OCI-LY7 (cell line): Measurements from ENCODE around the gene PIGH. TPM values are rescaled to one million over a fixed set of nuclear protein-coding genes. Genes with fewer than 3 reads are reported as not detected.
A peak's percentile ranks its signal among the peaks of the same experiment; 100 is the strongest.

ENCODE experiments used
- BruUV-seq: library from RNA; stranded (reverse); fragments of 400-500 nt; replicated peaks from 2 replicates; lab custom pipeline; 2021; lab: Mats Ljungman, UMichigan
- CTCF ChIA-PET: fragments of 300-600 bp; sonication (Branson Sonifier 250); formaldehyde crosslinking; loops from one replicate; lab custom pipeline; 2022; ENCODE audit warnings: antibody characterized with exemption; ENCODE audit not compliant: unreplicated experiment; lab: Charles Lee
- POLR2A ChIA-PET: fragments of 300-600 bp; sonication (Branson Sonifier 250); formaldehyde crosslinking; loops from one replicate; lab custom pipeline; 2022; ENCODE audit warnings: antibody characterized with exemption; lab: Charles Lee
- DNase-seq: peaks from one replicate; pipeline ENCODE4 v3.0.0-alpha.2; 2015; ENCODE audit warnings: low spot score
- H2AFZ ChIP-seq: fragments of 200-600 bp; sonication (generic), shearing (Covaris generic); 2 replicates; pipeline ENCODE4 v1.6.1; 2014; ENCODE audit warnings: mild to moderate bottlenecking, antibody characterized with exemption, low read length, moderate library complexity
- H3K27ac ChIP-seq: fragments of 200-600 bp; sonication (generic); 2 replicates; pipeline ENCODE4 v1.5.1; 2014; ENCODE audit warnings: mixed run types, low read depth, mild to moderate bottlenecking, moderate library complexity, low read length, inconsistent platforms; ENCODE audit not compliant: poor library complexity, severe bottlenecking
- H3K36me3 ChIP-seq: fragments of 200-600 bp; sonication (generic); 2 replicates; pipeline ENCODE4 v1.6.1; 2014; ENCODE audit warnings: mild to moderate bottlenecking, antibody characterized with exemption, low read length, moderate library complexity, mixed read lengths; ENCODE audit not compliant: insufficient read depth
- H3K4me1 ChIP-seq: fragments of 200-600 bp; sonication (generic); 2 replicates; pipeline ENCODE4 v1.5.1; 2014; ENCODE audit warnings: mild to moderate bottlenecking, low read length; ENCODE audit not compliant: insufficient read depth, poor library complexity, severe bottlenecking
- H3K4me2 ChIP-seq: fragments of 200-600 bp; sonication (generic); 2 replicates; pipeline ENCODE4 v1.6.1; 2014; ENCODE audit warnings: mild to moderate bottlenecking, low read length
- H3K4me3 ChIP-seq: fragments of 200-600 bp; sonication (generic); 2 replicates; pipeline ENCODE4 v1.5.1; 2014; ENCODE audit warnings: mild to moderate bottlenecking, low read depth, low read length; ENCODE audit not compliant: poor library complexity, severe bottlenecking
- H3K79me2 ChIP-seq: fragments of 200-600 bp; sonication (generic); 2 replicates; pipeline ENCODE4 v1.6.1; 2016; ENCODE audit warnings: low read depth, mild to moderate bottlenecking, low read length, moderate library complexity, mixed read lengths; ENCODE audit not compliant: insufficient read depth
- H3K9me2 ChIP-seq: fragments of 200-600 bp; sonication (generic); 2 replicates; pipeline ENCODE4 v1.6.1; 2016; ENCODE audit warnings: mild to moderate bottlenecking, low read length, mixed read lengths; ENCODE audit not compliant: insufficient read depth
- H3K9me3 ChIP-seq: fragments of 200-600 bp; sonication (generic); 2 replicates; pipeline ENCODE4 v1.6.1; 2014; ENCODE audit warnings: mild to moderate bottlenecking, mixed run types, low read length, mixed read lengths
- H4K20me1 ChIP-seq: fragments of 200-600 bp; sonication (generic); 2 replicates; pipeline ENCODE4 v1.6.1; 2014; ENCODE audit warnings: mild to moderate bottlenecking, antibody characterized with exemption, low read length, moderate library complexity, mixed read lengths; ENCODE audit not compliant: insufficient read depth
- CTCF ChIP-seq: fragments of 200-600 bp; sonication (generic); conservative IDR thresholded peaks from 2 replicates; pipeline ENCODE4 v1.5.1; 2014; ENCODE audit warnings: mild to moderate bottlenecking, antibody characterized with exemption, low read length, moderate library complexity, mixed read lengths
- EZH2phosphoT487 ChIP-seq: fragments of 200-600 bp; sonication (generic); IDR thresholded peaks from 2 replicates; pipeline ENCODE4 v1.6.1; 2018; ENCODE audit warnings: low read depth, borderline replicate concordance, mild to moderate bottlenecking, mixed run types, antibody characterized with exemption, low read length, moderate library complexity, mixed read lengths
- intact Hi-C: fragments of 100-400 bp; cut with micrococcal nuclease; formaldehyde crosslinking; loops from one replicate; pipeline ENCODE4 v1.10.0; 2022; ENCODE audit not compliant: unreplicated experiment
- total RNA-seq, 2 experiments: library from RNA; depleted of rRNA in 1 of 2; stranded (reverse); fragments of >200 nt in 1 of 2; shearing (Covaris generic) in 1 of 2; gene quantifications; 2 replicates each; pipeline ENCODE4 v1.2.3, GENCODE V29; 2014 to 2022

The PIGH gene
- total RNA-seq, 2 experiments from 2014 or later = 15.5 to 23.0 TPM

- peak within 1 kb of the TSS; percentile 92 for H3K4me2 ChIP-seq
- peak within 1 kb of the TSS; percentile 99 for H2AFZ ChIP-seq
- POLR2A ChIA-PET = interaction anchor here (0.6 to 1.2 kb wide), 8 partner anchors 17 to 260 kb away, joined by 3 to 5 read pairs (median 3); partner anchors contain the start of genes ATP6V1D, PIGH and RDH11
- no TSS peak for BruUV-seq
- H3K27ac ChIP-seq = no peak within 1 kb of the TSS
- peaks cover 25% of the 10 kb centered on the region for H3K4me1 ChIP-seq
- CTCF ChIA-PET = interaction anchor here (0.6 to 1.3 kb wide), 3 partner anchors 35 to 85 kb away, joined by 3 to 4 read pairs (median 3); no protein-coding TSS in a partner anchor
- no peaks in the 10 kb centered on the region for H3K9me2 ChIP-seq
- H3K4me3 ChIP-seq = peak within 1 kb of the TSS; percentile 70
- H3K79me2 ChIP-seq = no peaks in the 10 kb centered on the region
- peak; percentile 85 for DNase-seq
- no peaks in the 10 kb centered on the region for H3K36me3 ChIP-seq
- H4K20me1 ChIP-seq = no peaks in the 10 kb centered on the region
- H3K9me3 ChIP-seq = no peaks in the 10 kb centered on the region
- TF ChIP-seq EZH2phosphoT487 = no peak
- no peak; the same call in 1 of the 2 replicates for TF ChIP-seq CTCF
- intact Hi-C loops = loop anchor here (1.0 to 2.0 kb wide), 3 partner anchors 20 to 85 kb away; no protein-coding TSS in a partner anchor
Observed at GRCh38 chr14:67619446-67620216, 19.6 kb upstream of the PIGH start, which contains the start of gene ARG2. ARG2 (plus strand) TSS chr14:67619920; CDS start chr14:67619978, 58 bp downstream.

GRCh38 chr14:67618617-67619063, 18.6 kb upstream of the PIGH start:
- no peak for TF ChIP-seq EZH2phosphoT487
- TF ChIP-seq CTCF = peak; percentile 84
- Histone ChIP-seq H3K9me2 (no peaks in the 10 kb centered on the region), H3K4me2 (peak overlapping the region; percentile 92; the same call in 1 of the 2 replicates), H4K20me1 (no peaks in the 10 kb centered on the region), H3K4me3 (peak overlapping the region; percentile 70), H3K27ac (no peak overlapping the region), H3K9me3 (no peaks in the 10 kb centered on the region), H3K79me2 (no peaks in the 10 kb centered on the region), H3K4me1 (peaks cover 25% of the 10 kb centered on the region), H3K36me3 (no peaks in the 10 kb centered on the region), H2AFZ (no peak overlapping the region; the same call in 1 of the 2 replicates)
- DNase-seq = peak; percentile 72
- CTCF ChIA-PET = interaction anchor here (0.6 to 1.3 kb wide), 3 partner anchors 34 to 86 kb away, joined by 3 to 4 read pairs (median 3); no protein-coding TSS in a partner anchor
- POLR2A ChIA-PET = interaction anchor here (0.6 to 1.2 kb wide), 6 partner anchors 18 to 93 kb away, joined by 3 to 5 read pairs (median 3); partner anchors contain the start of genes PIGH and RDH11
- intact Hi-C loops = loop anchor here (1.0 to 2.0 kb wide), 4 partner anchors 19 to 86 kb away; no protein-coding TSS in a partner anchor
- BruUV-seq = no TSS peak
